Choroid plexus epithelial cell (primary cell): ENCODE results near the gene MCTP1.
"Not testable (repeated sequence)": the region's sequence is repeated elsewhere in the genome, so short reads cannot be mapped to it uniquely, and the experiment has no call there.

Experiments used
- DNase-seq: peaks from one replicate; pipeline ENCODE4 v3.0.0-alpha.2; 2010; ENCODE audit warnings: low read depth
- H3K4me3 ChIP-seq: 2 replicates; pipeline ENCODE4 v1.5.1; 2011; ENCODE audit warnings: low read depth, mild to moderate bottlenecking, control low read depth, low read length, moderate library complexity
- TF ChIP-seq, protein P1 (sequence below): conservative IDR thresholded peaks from 2 replicates; pipeline ENCODE4 v1.5.1; 2011; ENCODE audit warnings: low read depth, mild to moderate bottlenecking, control low read depth, inconsistent platforms, low read length, moderate library complexity

MCTP1 gene

DNA sequence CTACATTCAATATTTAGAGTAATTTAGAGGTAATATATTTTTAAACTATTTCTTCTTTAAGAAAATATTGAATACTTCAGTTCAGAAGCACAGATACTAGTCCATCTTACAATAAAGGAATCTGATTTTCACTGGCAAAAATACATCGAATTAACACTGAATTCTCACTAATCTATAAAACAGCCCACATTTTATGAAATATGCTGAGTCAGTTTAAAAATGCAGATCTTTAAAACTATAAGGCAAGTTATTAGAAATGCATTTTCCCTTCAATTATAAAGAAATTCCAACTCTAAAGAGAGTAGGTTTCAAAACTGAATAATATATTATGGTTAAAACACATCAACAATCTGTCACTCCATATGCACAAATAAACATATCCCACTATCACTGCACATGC lies 433.9 kb downstream of the MCTP1 start:
- H3K4me3 ChIP-seq, result no peak overlapping the region
- TF ChIP-seq, protein P1, sequence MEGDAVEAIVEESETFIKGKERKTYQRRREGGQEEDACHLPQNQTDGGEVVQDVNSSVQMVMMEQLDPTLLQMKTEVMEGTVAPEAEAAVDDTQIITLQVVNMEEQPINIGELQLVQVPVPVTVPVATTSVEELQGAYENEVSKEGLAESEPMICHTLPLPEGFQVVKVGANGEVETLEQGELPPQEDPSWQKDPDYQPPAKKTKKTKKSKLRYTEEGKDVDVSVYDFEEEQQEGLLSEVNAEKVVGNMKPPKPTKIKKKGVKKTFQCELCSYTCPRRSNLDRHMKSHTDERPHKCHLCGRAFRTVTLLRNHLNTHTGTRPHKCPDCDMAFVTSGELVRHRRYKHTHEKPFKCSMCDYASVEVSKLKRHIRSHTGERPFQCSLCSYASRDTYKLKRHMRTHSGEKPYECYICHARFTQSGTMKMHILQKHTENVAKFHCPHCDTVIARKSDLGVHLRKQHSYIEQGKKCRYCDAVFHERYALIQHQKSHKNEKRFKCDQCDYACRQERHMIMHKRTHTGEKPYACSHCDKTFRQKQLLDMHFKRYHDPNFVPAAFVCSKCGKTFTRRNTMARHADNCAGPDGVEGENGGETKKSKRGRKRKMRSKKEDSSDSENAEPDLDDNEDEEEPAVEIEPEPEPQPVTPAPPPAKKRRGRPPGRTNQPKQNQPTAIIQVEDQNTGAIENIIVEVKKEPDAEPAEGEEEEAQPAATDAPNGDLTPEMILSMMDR, result no peak
- no peak for DNase-seq

DNA sequence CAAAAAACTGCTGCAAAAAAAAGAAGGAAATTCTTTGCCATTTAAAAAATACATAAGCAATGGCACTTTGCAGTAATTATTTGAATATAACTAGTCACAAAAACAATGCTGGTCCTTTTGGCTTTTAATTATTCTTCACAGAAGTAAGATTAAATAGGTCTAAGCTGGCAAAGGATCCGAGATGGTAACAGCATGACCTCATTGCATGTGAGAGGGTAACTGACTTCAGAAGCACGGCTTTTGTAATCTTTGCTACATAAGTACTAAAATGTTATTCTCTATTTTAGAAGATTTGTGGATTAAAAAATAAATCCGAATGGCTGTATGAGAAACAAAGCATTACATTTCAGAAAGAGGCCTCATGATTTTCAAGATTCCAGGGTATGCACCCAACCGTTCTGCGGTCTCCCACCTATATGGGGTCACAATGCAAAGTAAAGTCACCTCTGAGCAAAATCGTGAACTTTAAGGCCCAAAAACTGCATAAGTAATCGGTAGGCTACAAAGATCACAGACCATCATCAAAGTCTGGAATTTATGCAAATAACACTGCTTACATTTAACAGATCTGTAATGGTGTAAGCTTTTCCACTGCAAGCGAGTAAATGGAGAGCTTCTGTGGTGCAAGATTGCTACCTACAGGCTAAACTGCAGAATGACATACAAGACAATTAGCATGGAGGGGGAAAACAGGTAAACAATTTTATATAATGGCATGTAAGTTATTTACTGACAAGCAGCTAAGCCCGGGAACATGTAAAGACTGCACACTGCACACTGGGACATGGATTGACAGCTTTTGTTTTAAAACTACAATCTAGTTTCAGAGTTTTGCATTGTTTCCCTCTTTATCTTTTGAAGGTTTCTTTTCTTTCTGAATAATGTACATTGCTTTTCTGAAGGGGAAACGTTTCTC lies 434.8 kb downstream of the MCTP1 start:
- peak; percentile 88 for DNase-seq
- no peak overlapping the region for H3K4me3 ChIP-seq
- TF ChIP-seq, protein P1, result peak; percentile 79

DNA sequence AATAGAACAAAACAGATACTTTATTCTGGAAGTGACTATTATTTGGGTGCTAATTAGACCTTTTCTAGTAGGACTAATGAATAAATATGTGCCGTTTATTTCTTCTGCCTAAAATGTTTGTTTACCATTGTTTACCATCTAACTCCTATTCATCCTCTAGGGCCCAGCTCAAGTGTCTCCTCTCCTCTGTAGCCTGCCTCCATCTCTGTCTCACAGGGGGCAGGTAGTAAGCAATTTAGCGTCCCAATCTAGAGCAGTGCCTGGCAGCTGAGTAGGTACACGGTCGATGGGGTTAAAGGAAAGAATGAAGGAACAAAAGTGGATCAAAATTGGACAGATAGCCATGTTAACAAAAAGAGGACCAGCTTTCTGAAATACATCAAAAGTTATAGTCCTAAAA lies 435.6 kb downstream of the MCTP1 start:
- H3K4me3 ChIP-seq, result no peak overlapping the region
- DNase-seq, result no peak
- TF ChIP-seq, protein P1, result no peak

DNA sequence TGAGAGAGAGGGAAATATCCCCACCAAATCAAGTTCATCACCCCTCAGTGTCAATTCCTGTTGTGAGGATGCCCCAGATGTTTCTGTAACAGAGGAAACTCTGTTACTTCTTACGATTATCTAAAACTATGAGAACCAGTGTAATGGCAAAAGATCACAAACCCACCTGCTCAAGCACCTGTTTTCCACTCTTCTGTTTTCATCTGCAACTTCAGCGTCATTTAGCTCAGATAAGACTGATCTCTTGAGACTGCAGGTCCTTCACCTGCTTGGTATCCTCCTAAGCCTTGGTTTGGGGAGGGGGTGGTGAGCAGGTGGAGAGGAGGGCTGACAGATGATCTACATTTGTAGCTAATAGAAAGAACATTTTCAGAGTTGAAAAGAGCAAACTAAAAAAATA lies 437.2 kb downstream of the MCTP1 start:
- H3K4me3 ChIP-seq, result no peak overlapping the region
- no peak for DNase-seq
- TF ChIP-seq, protein P1, result no peak

DNA sequence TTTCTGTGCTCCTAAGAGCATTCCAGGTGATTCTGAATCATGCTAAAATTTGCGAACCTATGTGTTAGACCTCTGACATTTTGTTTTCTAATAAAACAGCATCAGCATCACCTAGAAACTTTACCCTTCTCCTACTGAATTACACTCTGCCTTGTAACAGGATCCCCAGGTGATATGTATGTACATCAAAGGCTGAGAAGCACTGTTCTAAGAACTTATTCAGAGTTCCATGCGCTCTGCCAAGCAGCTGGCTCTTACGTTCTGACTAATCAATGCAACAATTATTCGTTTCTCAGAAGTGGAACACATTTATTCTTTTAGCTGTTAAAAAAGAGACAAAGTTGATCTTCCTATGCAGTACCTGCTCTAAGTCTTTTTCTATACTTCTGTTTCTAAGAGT lies 437.9 kb downstream of the MCTP1 start:
- no peak overlapping the region for H3K4me3 ChIP-seq
- TF ChIP-seq, protein P1, result no peak
- DNase-seq, result no peak

DNA sequence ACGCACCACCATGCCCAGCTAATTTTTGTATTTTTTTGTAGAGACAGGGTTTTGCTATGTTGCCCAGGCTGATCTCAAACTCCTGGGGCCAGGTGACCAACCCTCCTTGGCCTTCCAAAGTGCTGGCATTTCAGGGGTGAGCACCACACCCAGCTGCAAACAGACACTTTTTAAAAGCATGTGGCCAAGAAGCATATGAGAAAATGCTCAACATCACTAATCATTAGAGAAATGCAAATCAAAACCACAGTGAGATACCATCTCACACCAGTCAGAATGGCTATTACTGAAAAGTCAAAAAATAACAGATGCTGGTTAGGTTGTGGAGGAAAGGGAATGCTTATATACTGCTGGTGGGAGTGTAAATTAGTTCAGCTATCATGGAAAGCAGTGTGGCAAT lies 439.2 kb downstream of the MCTP1 start:
- DNase-seq, H3K4me3 ChIP-seq: not testable (repeated sequence)

DNA sequence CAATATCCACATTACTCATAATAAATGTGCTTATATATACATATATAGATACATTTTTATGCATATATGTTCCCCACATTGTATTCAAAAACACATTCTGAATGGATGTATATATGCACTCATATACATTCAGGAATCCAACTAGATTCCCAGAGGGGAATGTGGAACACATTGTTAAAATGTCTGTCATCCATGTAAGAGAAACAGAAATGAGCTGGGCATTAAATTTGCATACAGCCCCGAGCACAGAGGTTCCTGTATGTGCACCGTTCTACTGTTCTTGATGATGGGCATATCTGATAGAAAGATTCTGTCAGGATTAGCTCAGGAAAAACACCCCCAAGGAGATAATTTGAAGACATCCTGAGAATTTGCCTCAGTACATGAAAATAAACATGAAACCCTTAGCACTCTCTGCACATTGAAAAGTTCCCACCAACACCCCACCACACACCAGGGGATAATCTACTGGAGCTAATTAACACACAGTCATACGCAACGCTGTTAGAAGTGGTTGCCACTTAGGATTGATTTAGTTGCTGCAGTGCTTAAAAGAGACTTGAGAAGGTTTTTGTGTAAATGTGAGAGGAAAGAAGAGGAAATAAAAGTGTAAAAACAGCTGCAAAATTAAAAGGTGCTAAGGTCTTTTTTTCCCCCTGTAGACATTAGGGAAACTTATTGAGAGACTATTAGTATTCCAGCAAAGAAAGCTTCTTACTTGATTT lies 443.1 kb downstream of the MCTP1 start:
- TF ChIP-seq, protein P1, result no peak
- no peak for DNase-seq
- no peak overlapping the region for H3K4me3 ChIP-seq
